K562 (cell line): ENCODE data around the gene KNL1. TPM values are rescaled to one million over a fixed set of nuclear protein-coding genes. Genes with fewer than 3 reads are reported as not detected.

Experiments
- BDP1 ChIP-seq: IDR thresholded peaks from 3 replicates; pipeline ENCODE4 v1.6.1; 2011; ENCODE audit not compliant: insufficient read length, insufficient read depth
- BRF1 ChIP-seq: IDR thresholded peaks from 3 replicates; pipeline ENCODE4 v1.6.1; 2011; ENCODE audit warnings: borderline replicate concordance, mild to moderate bottlenecking; ENCODE audit not compliant: insufficient read length; ENCODE audit errors: extremely low read depth
- DEAF1 ChIP-seq: fragments of 450-650 bp; formaldehyde crosslinking; IDR thresholded peaks from 2 replicates; pipeline ENCODE4 v1.4.0; 2020; ENCODE audit warnings: mild to moderate bottlenecking, moderate library complexity
- FOXA1 ChIP-seq: fragments of 450-650 bp; IDR thresholded peaks from 2 replicates; pipeline ENCODE4 v1.6.1; 2016; ENCODE audit warnings: mild to moderate bottlenecking, borderline replicate concordance
- FOXA3 ChIP-seq, 2 experiments: fragments of 450-650 bp in 1 of 2; sonication (generic) in 1 of 2; formaldehyde crosslinking; IDR thresholded peaks in 1 of 2; conservative IDR thresholded peaks in 1 of 2; 2 replicates each; pipeline versions ENCODE4 v1.4.0 to v1.8.0; 2020 to 2022; ENCODE audit warnings: mild to moderate bottlenecking in 2 of 2, missing genetic modification reagents in 1 of 2
- JUND ChIP-seq, 2 experiments: IDR thresholded peaks; 2 replicates in 1 of 2; 3 replicates in 1 of 2; pipeline ENCODE4 v1.6.1; 2011; ENCODE audit warnings: borderline replicate concordance in 2 of 2, low read depth in 2 of 2, low read length in 2 of 2, improper control_type of control experiment in 1 of 2, missing biosample characterization in 1 of 2, missing genetic modification characterization in 1 of 2, missing genetic modification reagents in 1 of 2
- NFXL1 ChIP-seq: fragments of 450-650 bp; formaldehyde crosslinking; IDR thresholded peaks from 2 replicates; pipeline ENCODE4 v1.4.0; 2021; ENCODE audit warnings: mild to moderate bottlenecking
- NR2C2 ChIP-seq, 2 experiments: fragments of 200-800 bp in 1 of 2; sonication (Bioruptor generic) in 1 of 2; sonication (generic) in 1 of 2; formaldehyde crosslinking in 1 of 2; IDR thresholded peaks; 2 replicates each; pipeline versions ENCODE4 v1.6.1 to v1.8.0; 2016 to 2022; ENCODE audit warnings: mild to moderate bottlenecking in 1 of 2, missing compliant biosample characterization in 1 of 2, missing genetic modification characterization in 1 of 2, missing genetic modification reagents in 1 of 2
- POLR2AphosphoS5 ChIP-seq: IDR thresholded peaks from 2 replicates; pipeline ENCODE4 v1.6.1; 2011; ENCODE audit warnings: mild to moderate bottlenecking, low read depth, low read length, moderate library complexity; ENCODE audit not compliant: control insufficient read depth, insufficient read depth
- POU5F1 ChIP-seq: fragments of 150-350 bp; IDR thresholded peaks from 2 replicates; pipeline ENCODE4 v1.6.1; 2014; ENCODE audit warnings: borderline replicate concordance, low read length, low read depth, mild to moderate bottlenecking; ENCODE audit not compliant: partially characterized antibody
- RFX7 ChIP-seq: fragments of 250-450 bp; sonication (Bioruptor Pico); IDR thresholded peaks from 2 replicates; pipeline ENCODE4 v1.5.1; 2021; ENCODE audit warnings: mild to moderate bottlenecking
- STAT6 ChIP-seq: sonication (generic); formaldehyde crosslinking; IDR thresholded peaks from 2 replicates; pipeline ENCODE4 v1.8.1; 2023; ENCODE audit warnings: mild to moderate bottlenecking, missing genetic modification reagents
- TCF7 ChIP-seq: sonication (generic); IDR thresholded peaks from 2 replicates; pipeline ENCODE4 v1.6.1; 2016; ENCODE audit warnings: antibody characterized with exemption, borderline replicate concordance
- THAP7 ChIP-seq: fragments of 250-450 bp; sonication (Bioruptor Pico); IDR thresholded peaks from 2 replicates; pipeline ENCODE4 v1.5.0; 2021
- ZBTB26 ChIP-seq: fragments of 450-650 bp; formaldehyde crosslinking; IDR thresholded peaks from 2 replicates; pipeline ENCODE4 v1.4.0; 2022; ENCODE audit warnings: missing genetic modification characterization
- ZNF511 ChIP-seq: sonication (generic); formaldehyde crosslinking; IDR thresholded peaks from 2 replicates; pipeline ENCODE4 v1.8.0; 2022; ENCODE audit warnings: mild to moderate bottlenecking, missing genetic modification reagents
- polyA plus RNA-seq, 8 experiments: library from polyadenylated mRNA; depleted of rRNA in 4 of 8; stranded (reverse) in 5 of 8; unstranded in 3 of 8; fragments of >200 nt; fragmentation: Nextera tagmentation in 2 of 8; fragmentation: Illumina TruSeq in 1 of 8; extraction: Ambion mirVana in 2 of 8; extraction: Trizol in 1 of 8; gene quantifications; 2 replicates each; pipeline versions ENCODE4 v1.2.1 to v1.2.3, GENCODE V29; 2011 to 2014; ENCODE audit warnings: inconsistent platforms in 1 of 8, missing spikeins in 1 of 8
- total RNA-seq, 7 experiments: library from RNA; depleted of rRNA in 6 of 7; stranded (reverse); fragments of >200 nt in 6 of 7; fragmentation: Illumina TruSeq in 2 of 7; extraction: Trizol in 2 of 7; gene quantifications; 2 replicates each; pipeline versions ENCODE4 v1.2.1 to v1.2.3, GENCODE V29; 2011 to 2021; ENCODE audit warnings: low replicate concordance in 1 of 7

KNL1 gene
- total and polyA plus RNA-seq, 9 of the 15 experiments (the other 6 are each of a cell fraction or from before 2014, with no cell fraction given) = 14.5 to 65.4 (median 34.6) TPM

GRCh38 chr15:40558952-40559742 is 34.9 kb upstream of the KNL1 start (continued):
- no peak for TF ChIP-seq DEAF1 (CRISPR knock-in tag)
- TF ChIP-seq BRF1 = no peak
- TF ChIP-seq TCF7 = peak; percentile 58; the same call in 1 of the 2 replicates
- peak; percentile 96 for TF ChIP-seq POLR2AphosphoS5
- no peak for TF ChIP-seq ZNF511
- no peak for TF ChIP-seq STAT6 (CRISPR knock-in tag)
- TF ChIP-seq NR2C2 (CRISPR knock-in tag; IDR thresholded peaks at IDR 0.05) = no peak
- no peak for TF ChIP-seq NR2C2 (tag; IDR thresholded peaks at IDR 0.05)
- TF ChIP-seq RFX7 (CRISPR knock-in tag) = no peak
- peak; percentile 18; the same call in 1 of the 2 replicates for TF ChIP-seq JUND (IDR thresholded peaks at IDR 0.05; ENCODE audit: borderline replicate concordance, low read depth, low read length)
- TF ChIP-seq JUND (tag; IDR thresholded peaks at IDR 0.05; ENCODE audit: borderline replicate concordance, low read depth, low read length) = 0 out of 3 replicates have a peak, but pooled peaks have one; percentile 8
- TF ChIP-seq ZBTB26 (CRISPR knock-in tag) = no peak
- TF ChIP-seq THAP7 (CRISPR knock-in tag) = no peak
- no peak for TF ChIP-seq FOXA1
- no peak for TF ChIP-seq NFXL1 (CRISPR knock-in tag)
- no peak for TF ChIP-seq POU5F1
- peak; percentile 23 for TF ChIP-seq BDP1
- TF ChIP-seq FOXA3 (CRISPR knock-in tag; conservative IDR thresholded peaks at IDR 0.05 in 1 of 2, IDR thresholded peaks at IDR 0.05 in 1 of 2) = no peak
